ENCODE measurements around the gene RUVBL2.

GRCh38 chr19:48988286-48988685 is 5.4 kb upstream of the RUVBL2 start:
- TF ChIP-seq MYNN (tag by site-specific recombination; IDR thresholded peaks at IDR 0.05; ENCODE audit: borderline replicate concordance) (no peak), YY1 (tag by site-specific recombination; IDR thresholded peaks at IDR 0.05) (no peak), ZNF157 (tag by site-specific recombination; IDR thresholded peaks at IDR 0.05) (no peak), ZNF24 (tag by site-specific recombination; IDR thresholded peaks at IDR 0.05) (no peak), PRDM4 (tag by site-specific recombination; IDR thresholded peaks at IDR 0.05) (no peak), ZBTB44 (tag by site-specific recombination; IDR thresholded peaks at IDR 0.05) (no peak), TCF7L2 (IDR thresholded peaks at IDR 0.05; ENCODE audit: borderline replicate concordance, low read depth, low read length) (no peak)
- TF ChIP-seq, protein P1, sequence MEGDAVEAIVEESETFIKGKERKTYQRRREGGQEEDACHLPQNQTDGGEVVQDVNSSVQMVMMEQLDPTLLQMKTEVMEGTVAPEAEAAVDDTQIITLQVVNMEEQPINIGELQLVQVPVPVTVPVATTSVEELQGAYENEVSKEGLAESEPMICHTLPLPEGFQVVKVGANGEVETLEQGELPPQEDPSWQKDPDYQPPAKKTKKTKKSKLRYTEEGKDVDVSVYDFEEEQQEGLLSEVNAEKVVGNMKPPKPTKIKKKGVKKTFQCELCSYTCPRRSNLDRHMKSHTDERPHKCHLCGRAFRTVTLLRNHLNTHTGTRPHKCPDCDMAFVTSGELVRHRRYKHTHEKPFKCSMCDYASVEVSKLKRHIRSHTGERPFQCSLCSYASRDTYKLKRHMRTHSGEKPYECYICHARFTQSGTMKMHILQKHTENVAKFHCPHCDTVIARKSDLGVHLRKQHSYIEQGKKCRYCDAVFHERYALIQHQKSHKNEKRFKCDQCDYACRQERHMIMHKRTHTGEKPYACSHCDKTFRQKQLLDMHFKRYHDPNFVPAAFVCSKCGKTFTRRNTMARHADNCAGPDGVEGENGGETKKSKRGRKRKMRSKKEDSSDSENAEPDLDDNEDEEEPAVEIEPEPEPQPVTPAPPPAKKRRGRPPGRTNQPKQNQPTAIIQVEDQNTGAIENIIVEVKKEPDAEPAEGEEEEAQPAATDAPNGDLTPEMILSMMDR (tag by site-specific recombination; IDR thresholded peaks at IDR 0.05), result no peak
- TF ChIP-seq, protein P2, sequence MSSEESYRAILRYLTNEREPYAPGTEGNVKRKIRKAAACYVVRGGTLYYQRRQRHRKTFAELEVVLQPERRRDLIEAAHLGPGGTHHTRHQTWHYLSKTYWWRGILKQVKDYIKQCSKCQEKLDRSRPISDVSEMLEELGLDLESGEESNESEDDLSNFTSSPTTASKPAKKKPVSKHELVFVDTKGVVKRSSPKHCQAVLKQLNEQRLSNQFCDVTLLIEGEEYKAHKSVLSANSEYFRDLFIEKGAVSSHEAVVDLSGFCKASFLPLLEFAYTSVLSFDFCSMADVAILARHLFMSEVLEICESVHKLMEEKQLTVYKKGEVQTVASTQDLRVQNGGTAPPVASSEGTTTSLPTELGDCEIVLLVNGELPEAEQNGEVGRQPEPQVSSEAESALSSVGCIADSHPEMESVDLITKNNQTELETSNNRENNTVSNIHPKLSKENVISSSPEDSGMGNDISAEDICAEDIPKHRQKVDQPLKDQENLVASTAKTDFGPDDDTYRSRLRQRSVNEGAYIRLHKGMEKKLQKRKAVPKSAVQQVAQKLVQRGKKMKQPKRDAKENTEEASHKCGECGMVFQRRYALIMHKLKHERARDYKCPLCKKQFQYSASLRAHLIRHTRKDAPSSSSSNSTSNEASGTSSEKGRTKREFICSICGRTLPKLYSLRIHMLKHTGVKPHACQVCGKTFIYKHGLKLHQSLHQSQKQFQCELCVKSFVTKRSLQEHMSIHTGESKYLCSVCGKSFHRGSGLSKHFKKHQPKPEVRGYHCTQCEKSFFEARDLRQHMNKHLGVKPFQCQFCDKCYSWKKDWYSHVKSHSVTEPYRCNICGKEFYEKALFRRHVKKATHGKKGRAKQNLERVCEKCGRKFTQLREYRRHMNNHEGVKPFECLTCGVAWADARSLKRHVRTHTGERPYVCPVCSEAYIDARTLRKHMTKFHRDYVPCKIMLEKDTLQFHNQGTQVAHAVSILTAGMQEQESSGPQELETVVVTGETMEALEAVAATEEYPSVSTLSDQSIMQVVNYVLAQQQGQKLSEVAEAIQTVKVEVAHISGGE (tag by site-specific recombination; conservative IDR thresholded peaks at IDR 0.05; ENCODE audit: low read depth), result no peak
